CD8-positive, alpha-beta memory T cell (primary cell): ENCODE data around the gene HES3. TPM values are rescaled to one million over a fixed set of nuclear protein-coding genes. Genes with fewer than 3 reads are reported as not detected.

Experiments
- CTCF ChIA-PET: fragments of 350-600 bp; sonication (Branson Sonifier 250); formaldehyde crosslinking; loops from one replicate; lab custom pipeline; 2021; ENCODE audit warnings: antibody characterized with exemption; lab: Charles Lee
- POLR2A ChIA-PET: fragments of 350-600 bp; sonication (Branson Sonifier 250); formaldehyde crosslinking; loops from one replicate; lab custom pipeline; 2021; ENCODE audit warnings: antibody characterized with exemption; lab: Charles Lee
- DNase-seq, 5 donors: peaks; one replicate each; pipeline versions ENCODE4 v3.0.0 to v3.0.0-alpha.2; 2020 to 2022; ENCODE audit warnings: mixed read lengths in 1 of 5
- H3K27ac ChIP-seq: one replicate; pipeline ENCODE4 v1.7.0; 2013; ENCODE audit warnings: low read depth, mild to moderate bottlenecking, low read length, moderate library complexity
- H3K27me3 ChIP-seq: 2 replicates; pipeline ENCODE4 v1.7.0; 2013; ENCODE audit warnings: low read length, mild to moderate bottlenecking; ENCODE audit not compliant: insufficient read depth, poor library complexity, severe bottlenecking
- H3K36me3 ChIP-seq: 2 replicates; pipeline ENCODE4 v1.7.0; 2013; ENCODE audit warnings: mild to moderate bottlenecking, low read length, moderate library complexity; ENCODE audit not compliant: insufficient read depth
- H3K4me1 ChIP-seq: 2 replicates; pipeline ENCODE4 v1.7.0; 2013; ENCODE audit warnings: mild to moderate bottlenecking, low read length, moderate library complexity; ENCODE audit not compliant: insufficient read depth
- H3K4me3 ChIP-seq: 2 replicates; pipeline ENCODE4 v1.7.0; 2013; ENCODE audit warnings: mild to moderate bottlenecking, low read length
- H3K9me3 ChIP-seq: 2 replicates; pipeline ENCODE4 v1.7.0; 2013; ENCODE audit warnings: mild to moderate bottlenecking, low read length
- H3K27ac Mint-ChIP-seq, 8 donors: one replicate each; pipeline ENCODE4 v1.8.0; 2020 to 2021; ENCODE audit warnings: mixed read lengths in 8 of 8, mild to moderate bottlenecking in 6 of 8, inconsistent platforms in 3 of 8, moderate library complexity in 3 of 8
- H3K27me3 Mint-ChIP-seq, 2 donors: one replicate each; pipeline ENCODE4 v1.8.0; 2020 to 2021; ENCODE audit warnings: mixed read lengths in 2 of 2, mild to moderate bottlenecking in 1 of 2, moderate library complexity in 1 of 2
- H3K36me3 Mint-ChIP-seq, 3 donors: one replicate each; pipeline ENCODE4 v1.8.0; 2020 to 2021; ENCODE audit warnings: mixed read lengths in 3 of 3, inconsistent platforms in 1 of 3, mild to moderate bottlenecking in 1 of 3
- H3K4me1 Mint-ChIP-seq, 3 donors: one replicate each; pipeline ENCODE4 v1.8.0; 2020 to 2021; ENCODE audit warnings: mixed read lengths in 3 of 3, inconsistent platforms in 1 of 3, mild to moderate bottlenecking in 1 of 3
- H3K4me3 Mint-ChIP-seq, 7 donors: one replicate each; pipeline ENCODE4 v1.8.0; 2020 to 2021; ENCODE audit warnings: mixed read lengths in 7 of 7, mild to moderate bottlenecking in 6 of 7, moderate library complexity in 4 of 7, inconsistent platforms in 2 of 7
- H3K9me3 Mint-ChIP-seq, 5 donors: one replicate each; pipeline ENCODE4 v1.8.0; 2020 to 2022; ENCODE audit warnings: mixed read lengths in 5 of 5, mild to moderate bottlenecking in 3 of 5, moderate library complexity in 2 of 5, inconsistent platforms in 1 of 5
- polyA plus RNA-seq: library from polyadenylated mRNA; unstranded; fragments of 300-500 nt; fragmentation: Illumina TruSeq; gene quantifications from one replicate; pipeline ENCODE4 v1.2.3, GENCODE V29; 2021
- total RNA-seq, 2 experiments: library from RNA; stranded (reverse); gene quantifications; one replicate each; pipeline ENCODE4 v1.2.3, GENCODE V29; 2021

The HES3 gene
- total and polyA plus RNA-seq, 3 experiments from 2014 or later: not detected

- ChIA-PET POLR2A (no interaction called here), CTCF (interaction anchor here (1.1 to 4.5 kb wide), 2 partner anchors 9 to 186 kb away, joined by 3 to 44 read pairs; no protein-coding TSS in a partner anchor)
- H3K27ac ChIP-seq: no peak overlapping the region
- Mint-ChIP-seq H3K4me3 (peak overlapping the region; percentile 23 to 91 (median 57)), H3K27ac (peak overlapping the region in 4 of 8 donors; percentile 22 to 50 (median 36)), H3K36me3 (peaks cover 0 to 21% (median 4%) of the 10 kb centered on the region in 3 donors), H3K27me3 (peaks cover 19 to 31% of the 10 kb centered on the region in 2 donors), H3K9me3 (no peaks in the 10 kb centered on the region), H3K4me1 (peaks cover 20 to 33% (median 20%) of the 10 kb centered on the region in 3 donors)
- no peak for DNase-seq
- peaks cover 20% of the 10 kb centered on the region for H3K27me3 ChIP-seq
- no peak overlapping the region for H3K4me3 ChIP-seq
- H3K4me1 ChIP-seq: peaks cover 12% of the 10 kb centered on the region
- H3K9me3 ChIP-seq: no peaks in the 10 kb centered on the region
- H3K36me3 ChIP-seq: peaks cover 10% of the 10 kb centered on the region
These were observed 6.9 kb upstream of the HES3 start for GRCh38 chr1:6237093-6237492.

GRCh38 chr1:6239213-6239752 is 4.7 kb upstream of the HES3 start:
- H3K9me3 Mint-ChIP-seq: no peaks in the 10 kb centered on the region
- Histone ChIP-seq H3K27me3 (peaks cover 35% of the 10 kb centered on the region), H3K4me3 (no peak overlapping the region), H3K9me3 (no peaks in the 10 kb centered on the region), H3K4me1 (peaks cover 10% of the 10 kb centered on the region), H3K27ac (no peak overlapping the region), H3K36me3 (no peaks in the 10 kb centered on the region)
- no peak for DNase-seq
- H3K4me3 Mint-ChIP-seq: peak overlapping the region in 1 of 7 donors; percentile 34
- ChIA-PET CTCF (no interaction called here), POLR2A (no interaction called here)
- peaks cover 32 to 42% of the 10 kb centered on the region in 2 donors for H3K27me3 Mint-ChIP-seq
- peaks cover 0 to 3% (median 0%) of the 10 kb centered on the region in 3 donors for H3K36me3 Mint-ChIP-seq
- H3K27ac Mint-ChIP-seq: peak overlapping the region in 1 of 8 donors; percentile 34
- H3K4me1 Mint-ChIP-seq: peaks cover 12 to 21% (median 15%) of the 10 kb centered on the region in 3 donors

- peaks cover 40% of the 10 kb centered on the region for H3K27me3 ChIP-seq
- no peaks in the 10 kb centered on the region for H3K9me3 ChIP-seq
- no peak overlapping the region for H3K27ac ChIP-seq
- no peak overlapping the region for H3K4me3 ChIP-seq
- peaks cover 2% of the 10 kb centered on the region for H3K4me1 ChIP-seq
- CTCF ChIA-PET: no interaction called here
- Mint-ChIP-seq H3K9me3 (no peaks in the 10 kb centered on the region), H3K36me3 (peaks cover 0 to 2% (median 0%) of the 10 kb centered on the region in 3 donors), H3K27me3 (peaks cover 35 to 46% of the 10 kb centered on the region in 2 donors), H3K4me3 (peak overlapping the region in 1 of 7 donors; percentile 34), H3K4me1 (peaks cover 4 to 16% (median 7%) of the 10 kb centered on the region in 3 donors), H3K27ac (no peak overlapping the region)
- no peaks in the 10 kb centered on the region for H3K36me3 ChIP-seq
- POLR2A ChIA-PET: no interaction called here
- no peak for DNase-seq
These were observed 3.8 kb upstream of the HES3 start for GRCh38 chr1:6239950-6240768.

DNA sequence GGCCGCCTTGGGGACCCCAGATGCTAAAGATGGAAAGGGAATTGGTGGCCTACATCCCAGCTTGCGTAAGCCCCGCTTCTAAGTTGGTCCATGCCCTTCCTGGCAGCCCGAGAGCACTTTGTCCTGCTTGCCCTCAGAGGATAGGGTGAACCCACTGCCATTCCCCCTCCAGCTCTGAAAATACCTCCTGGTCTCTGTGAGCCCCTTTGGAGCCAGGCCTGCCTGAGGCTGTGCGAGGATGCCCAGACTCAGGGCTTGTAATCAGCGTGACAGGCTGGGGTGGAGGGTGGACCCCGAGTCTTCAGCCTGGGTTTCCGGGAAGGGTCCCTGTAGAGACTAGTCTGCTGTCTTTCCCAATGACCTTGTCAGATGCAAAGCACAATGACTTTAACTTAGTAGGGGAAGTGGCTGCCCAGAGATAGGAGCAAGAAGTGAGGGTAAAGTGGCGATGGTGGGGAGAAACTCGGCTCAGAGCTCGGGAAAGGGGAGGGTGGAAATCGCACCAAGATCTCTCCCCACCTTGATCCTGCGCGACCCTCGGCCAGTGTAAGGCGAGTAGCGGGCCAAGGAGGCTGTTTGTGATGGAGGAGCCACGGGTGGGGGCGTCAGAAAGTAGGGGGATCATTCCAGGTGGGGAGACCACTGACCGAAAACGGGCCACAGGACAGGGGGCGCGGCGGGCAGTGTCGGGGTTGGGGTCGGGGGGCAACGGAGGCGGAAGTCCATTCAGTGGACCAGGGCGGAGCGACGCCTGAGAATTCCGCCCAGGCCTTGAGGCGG is 2.7 kb upstream of the HES3 start:
- no peaks in the 10 kb centered on the region for H3K36me3 Mint-ChIP-seq
- no peak for DNase-seq
- H3K27ac ChIP-seq: no peak overlapping the region
- H3K27me3 ChIP-seq: peaks cover 43% of the 10 kb centered on the region
- H3K4me3 ChIP-seq: no peak overlapping the region
- POLR2A ChIA-PET: no interaction called here
- peak overlapping the region in 1 of 8 donors; percentile 56 for H3K27ac Mint-ChIP-seq
- H3K4me1 ChIP-seq: peaks cover 12% of the 10 kb centered on the region
- peaks cover 3 to 15% (median 7%) of the 10 kb centered on the region in 3 donors for H3K4me1 Mint-ChIP-seq
- no peaks in the 10 kb centered on the region for H3K36me3 ChIP-seq
- H3K4me3 Mint-ChIP-seq: peak overlapping the region in 2 of 7 donors; percentile 37 to 52
- no peaks in the 10 kb centered on the region for H3K9me3 Mint-ChIP-seq
- no peaks in the 10 kb centered on the region for H3K9me3 ChIP-seq
- peaks cover 38 to 49% of the 10 kb centered on the region in 2 donors for H3K27me3 Mint-ChIP-seq
- CTCF ChIA-PET: interaction anchor here (1.3 kb wide), 1 partner anchor 107 kb away, joined by 3 read pairs; no protein-coding TSS in a partner anchor

- H3K36me3 ChIP-seq: no peaks in the 10 kb centered on the region
- no peak overlapping the region for H3K27ac ChIP-seq
- POLR2A ChIA-PET: no interaction called here
- H3K9me3 ChIP-seq: no peaks in the 10 kb centered on the region
- no peak overlapping the region for H3K27ac Mint-ChIP-seq
- H3K27me3 ChIP-seq: peaks cover 50% of the 10 kb centered on the region
- no peaks in the 10 kb centered on the region for H3K9me3 Mint-ChIP-seq
- DNase-seq: no peak
- H3K36me3 Mint-ChIP-seq: no peaks in the 10 kb centered on the region
- CTCF ChIA-PET: interaction anchor here (1.2 to 1.3 kb wide), 3 partner anchors 19 to 107 kb away, joined by 3 read pairs; no protein-coding TSS in a partner anchor
- H3K27me3 Mint-ChIP-seq: peaks cover 46 to 57% of the 10 kb centered on the region in 2 donors
- H3K4me3 ChIP-seq: no peak overlapping the region
- no peak overlapping the region for H3K4me3 Mint-ChIP-seq
- H3K4me1 ChIP-seq: peaks cover 20% of the 10 kb centered on the region
- peaks cover 8 to 23% (median 11%) of the 10 kb centered on the region in 3 donors for H3K4me1 Mint-ChIP-seq
These were observed 1.9 kb upstream of the HES3 start for GRCh38 chr1:6241887-6242740.

GRCh38 chr1:6243053-6243834 is 735 bp upstream of the HES3 start:
- no peaks in the 10 kb centered on the region for H3K9me3 ChIP-seq
- H3K27me3 ChIP-seq: peaks cover 59% of the 10 kb centered on the region
- no peak overlapping the region for H3K27ac ChIP-seq
- Mint-ChIP-seq H3K36me3 (no peaks in the 10 kb centered on the region), H3K9me3 (no peaks in the 10 kb centered on the region), H3K4me1 (peaks cover 8 to 26% (median 11%) of the 10 kb centered on the region in 3 donors), H3K27me3 (peaks cover 53 to 67% of the 10 kb centered on the region in 2 donors), H3K4me3 (no peak overlapping the region), H3K27ac (no peak overlapping the region)
- CTCF ChIA-PET: interaction anchor here (1.2 to 1.3 kb wide), 3 partner anchors 18 to 105 kb away, joined by 3 read pairs; no protein-coding TSS in a partner anchor
- DNase-seq: no peak
- peaks cover 20% of the 10 kb centered on the region for H3K4me1 ChIP-seq
- POLR2A ChIA-PET: no interaction called here
- no peaks in the 10 kb centered on the region for H3K36me3 ChIP-seq
- no peak overlapping the region for H3K4me3 ChIP-seq
